ENCODE results near the gene DNAH9.
"Not testable (repeated sequence)": the region's sequence is repeated elsewhere in the genome, so short reads cannot be mapped to it uniquely, and the experiment has no call there.

Gene DNAH9

DNA sequence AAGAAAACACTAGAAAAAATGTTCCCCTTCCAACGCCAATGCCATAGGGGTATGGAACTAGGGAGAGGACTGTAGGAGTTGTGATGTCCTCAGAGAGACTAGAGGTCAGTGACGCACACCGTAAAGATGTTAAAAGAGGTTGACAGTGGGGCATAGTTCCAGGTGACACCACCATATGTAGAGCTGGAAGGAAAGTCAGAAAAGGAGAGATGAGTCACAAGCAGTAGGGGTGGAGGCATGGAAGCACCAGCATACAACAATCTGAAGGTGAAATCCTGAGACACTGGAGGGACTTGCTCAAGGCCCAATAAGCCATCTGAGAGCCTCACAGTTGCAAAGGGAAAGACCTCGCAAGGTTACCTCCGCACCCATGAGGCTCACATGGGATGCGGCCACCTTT, 323.0 kb downstream of the DNAH9 start:
- no peak for DNase-seq (ENCODE audit: low read depth in 2 of 2)

DNA sequence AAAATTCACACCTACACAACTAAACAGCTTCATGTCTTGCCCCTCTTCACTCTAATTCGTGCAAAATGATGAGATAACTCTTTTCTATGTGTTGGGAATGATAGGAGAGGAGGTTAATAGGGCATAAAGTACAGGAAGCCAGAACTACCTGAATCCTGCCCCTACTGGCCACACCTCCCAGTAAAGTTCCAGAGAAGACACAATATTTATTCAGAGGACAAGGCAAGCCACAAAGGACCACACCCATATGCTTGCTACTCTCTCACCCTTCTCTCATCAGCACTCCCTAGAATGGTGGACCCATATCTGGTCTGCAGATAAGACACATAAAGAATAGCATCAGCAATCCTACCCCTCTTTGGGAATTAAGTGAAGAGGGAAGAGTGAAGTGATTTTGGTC, 324.4 kb downstream of the DNAH9 start:
- no peak for DNase-seq (ENCODE audit: low read depth in 2 of 2)

DNA sequence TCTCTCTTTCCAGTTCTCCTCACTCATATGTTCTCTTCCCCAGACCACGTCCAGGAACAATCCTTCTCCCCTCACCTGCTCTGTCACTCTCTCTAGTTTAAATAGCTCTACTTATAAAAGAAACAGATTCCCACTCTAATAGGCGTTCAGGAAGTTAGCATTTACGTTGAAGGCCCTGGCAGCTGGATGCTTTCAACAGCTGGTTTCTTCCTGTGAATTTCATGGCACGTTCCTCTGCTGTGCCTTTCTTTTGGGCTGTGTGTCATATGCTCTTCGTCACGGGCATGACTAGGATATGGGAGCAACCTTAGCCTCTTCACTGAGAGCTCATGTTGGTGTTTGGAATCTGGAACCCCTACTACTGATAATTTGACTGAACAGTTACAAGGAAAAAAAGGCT, 325.8 kb downstream of the DNAH9 start:
- no peak for DNase-seq (ENCODE audit: low read depth in 2 of 2)

GRCh38 chr17:11925262-11926021, 327.2 kb downstream of the DNAH9 start:
- DNase-seq (ENCODE audit: low read depth in 2 of 2) = no peak

GRCh38 chr17:11928436-11928835, 330.2 kb downstream of the DNAH9 start:
- no peak for DNase-seq (ENCODE audit: low read depth in 2 of 2)

DNA sequence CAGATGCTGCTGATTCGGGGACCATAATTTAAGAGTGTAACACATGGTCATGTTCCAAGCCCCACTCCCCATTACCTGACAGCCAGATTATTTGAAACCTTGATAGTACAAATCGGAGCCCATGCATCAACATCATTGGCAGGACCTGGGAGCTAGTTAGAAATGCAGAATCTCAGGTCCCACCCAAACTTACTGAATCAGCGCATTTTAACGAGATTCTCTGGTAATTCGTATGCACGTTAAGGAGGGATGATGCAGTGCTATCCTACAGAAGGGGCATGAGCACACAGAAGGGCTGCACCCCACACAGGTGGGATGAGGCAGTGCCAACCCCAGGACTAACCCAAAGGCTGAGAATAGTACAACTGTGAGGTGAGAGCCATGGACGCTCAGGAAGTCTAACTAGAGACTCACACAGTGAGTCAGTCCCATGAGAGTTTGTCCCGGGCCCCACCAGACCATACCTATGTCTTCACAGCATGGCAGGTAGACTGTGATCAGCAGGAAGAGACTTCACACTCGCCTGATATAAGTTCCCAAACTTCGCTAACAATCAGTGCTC, 334.1 kb downstream of the DNAH9 start:
- DNase-seq (ENCODE audit: low read depth in 2 of 2) = no peak

DNA sequence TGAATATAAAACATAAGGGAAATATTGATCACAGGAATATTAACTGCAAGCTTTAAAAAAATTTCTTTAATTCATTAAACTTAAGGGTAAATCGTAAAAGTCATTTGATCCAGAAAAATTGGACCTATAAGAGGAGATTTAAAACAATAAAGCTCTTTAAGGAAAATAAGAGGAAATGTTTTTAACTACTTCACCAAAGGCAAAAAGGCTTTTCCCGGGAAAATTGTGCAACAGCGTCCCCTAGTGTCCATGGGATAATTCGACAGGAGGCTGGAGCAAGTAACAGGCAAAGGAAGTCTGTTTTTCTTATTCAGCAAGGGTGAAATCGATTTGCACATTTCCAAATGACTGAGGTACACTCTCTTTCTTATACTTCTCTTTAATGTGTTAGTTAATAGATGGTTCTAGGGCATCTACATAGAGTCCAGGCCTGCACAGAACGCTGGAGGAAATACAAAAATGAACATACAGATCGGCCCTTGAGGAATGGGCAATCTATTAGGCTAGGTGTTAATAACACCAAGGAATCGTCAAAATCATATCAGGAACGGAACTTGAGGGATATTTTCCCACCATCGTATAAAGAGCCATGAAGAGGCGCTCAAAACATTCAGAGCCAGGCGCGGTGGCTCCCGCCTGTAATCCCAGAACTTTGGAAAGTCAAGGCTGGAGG, 337.6 kb downstream of the DNAH9 start:
- peak in 1 of 2 donors; percentile 12 for DNase-seq (ENCODE audit: low read depth in 2 of 2)

DNA sequence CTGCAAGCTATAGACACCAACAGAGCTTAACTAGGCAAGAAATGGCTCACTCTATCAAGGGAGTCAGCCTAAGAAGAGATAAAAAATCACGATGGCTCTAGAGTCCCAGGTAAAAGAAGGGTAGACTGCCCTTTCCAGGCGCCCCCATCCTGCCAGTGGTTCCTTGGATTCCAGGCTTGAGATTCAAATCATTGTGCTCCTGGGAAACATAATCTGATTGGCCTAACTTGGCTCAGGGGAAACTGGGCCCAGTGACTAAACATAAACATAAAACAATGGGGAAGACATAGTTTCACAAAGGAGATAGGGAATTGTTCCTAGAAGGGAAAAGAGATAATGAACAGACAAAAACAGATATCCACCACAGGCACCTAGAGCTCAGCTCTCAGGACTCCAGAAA, 342.6 kb downstream of the DNAH9 start:
- DNase-seq (ENCODE audit: low read depth in 2 of 2) = no peak

- DNase-seq (ENCODE audit: low read depth in 2 of 2) = not testable (repeated sequence)
Measured at GRCh38 chr17:11943086-11943485, 344.8 kb downstream of the DNAH9 start.

GRCh38 chr17:11943759-11944347, 345.6 kb downstream of the DNAH9 start:
- no peak for DNase-seq (ENCODE audit: low read depth in 2 of 2)

DNA sequence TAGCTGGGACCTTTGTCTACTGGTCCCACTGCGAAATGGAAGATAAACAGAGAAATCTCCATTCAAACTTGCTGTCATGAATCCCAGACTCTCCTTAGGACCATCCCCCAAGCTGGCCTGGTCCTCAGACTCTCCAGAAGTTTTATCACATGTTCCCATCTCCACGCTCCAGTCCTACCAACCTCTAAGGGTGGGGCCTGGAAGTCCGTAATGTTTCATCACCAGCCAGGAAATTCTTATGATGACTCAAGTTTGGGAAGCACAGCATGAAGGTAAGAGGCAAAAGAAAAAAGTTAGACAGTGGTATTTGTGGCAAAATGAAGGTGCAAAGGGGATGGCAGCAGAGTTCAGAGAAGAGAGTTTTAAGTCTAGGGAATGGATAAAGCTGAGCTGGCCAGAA, 346.3 kb downstream of the DNAH9 start:
- DNase-seq (ENCODE audit: low read depth in 2 of 2) = no peak

DNA sequence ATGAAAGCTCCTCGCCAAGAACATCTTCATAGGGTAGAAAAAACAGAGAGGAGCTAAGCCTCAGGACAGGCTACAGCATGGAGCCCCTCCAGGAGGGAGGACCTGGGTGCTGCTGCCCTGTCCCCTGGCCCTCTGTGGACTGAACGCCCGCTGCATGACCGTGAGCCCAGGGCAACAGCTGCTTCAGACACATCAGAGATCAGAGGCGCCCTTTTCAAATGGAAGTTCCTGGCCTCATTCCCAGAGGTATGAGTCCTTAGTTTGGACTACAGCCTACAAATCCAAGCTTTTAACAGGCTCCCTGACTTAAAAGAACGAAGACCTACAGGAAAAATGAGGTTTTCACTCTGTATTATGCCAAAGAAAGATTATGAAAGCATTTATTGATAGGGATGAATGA, 350.5 kb downstream of the DNAH9 start:
- DNase-seq (ENCODE audit: low read depth in 2 of 2) = no peak

DNA sequence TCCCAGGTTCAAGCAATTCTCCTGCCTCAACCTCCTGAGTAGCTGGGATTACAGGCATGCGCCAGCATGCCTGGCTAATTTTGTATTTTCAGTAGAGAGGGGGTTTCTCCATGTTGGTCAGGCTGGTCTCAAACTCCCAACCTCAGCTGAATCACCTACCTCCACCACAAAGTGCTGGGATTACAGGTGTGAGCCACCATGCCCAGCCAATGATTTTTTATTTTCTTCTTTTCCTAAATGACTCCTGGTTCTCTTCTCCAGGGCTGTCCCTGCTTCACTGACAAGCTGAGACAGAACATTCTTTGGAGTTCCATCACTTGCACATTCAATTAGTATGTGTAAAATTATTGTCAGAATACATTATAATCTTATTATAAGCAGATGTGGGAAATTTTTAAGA, 351.3 kb downstream of the DNAH9 start:
- DNase-seq (ENCODE audit: low read depth in 2 of 2) = not testable (repeated sequence)

DNA sequence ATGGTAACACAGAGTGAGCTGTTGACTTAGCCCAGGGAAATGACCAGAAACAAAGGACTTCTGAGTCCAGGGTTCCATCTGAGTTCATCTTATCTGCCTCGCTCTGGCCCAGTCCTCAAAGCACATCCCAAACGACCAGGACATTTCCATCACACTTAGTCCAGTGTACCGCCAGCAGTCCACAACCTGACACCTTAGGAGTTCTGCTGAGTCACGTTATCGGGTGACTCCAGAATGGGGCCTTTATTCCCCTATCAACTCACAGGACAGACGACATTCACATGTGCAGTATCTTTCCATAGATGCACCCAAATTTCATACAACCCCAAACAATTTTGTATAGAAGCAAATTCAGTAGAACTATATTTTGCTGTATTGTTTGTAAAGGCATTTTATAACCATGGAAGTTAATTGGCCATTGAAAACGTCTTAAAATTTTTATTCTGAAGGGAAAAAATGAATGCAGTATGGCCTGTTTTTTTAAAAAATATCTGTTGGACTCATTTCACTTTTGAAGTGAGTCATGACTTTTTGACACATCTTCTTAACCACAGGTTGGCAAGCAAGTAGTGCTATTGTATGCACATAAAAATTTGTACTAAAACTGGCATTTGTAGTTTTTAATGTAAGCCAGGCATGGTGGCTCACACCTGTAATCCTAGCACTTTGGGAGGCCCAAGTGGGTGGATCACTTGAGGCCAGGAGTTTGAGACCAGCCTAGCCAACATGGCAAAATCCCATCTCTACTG, 352.7 kb downstream of the DNAH9 start:
- no peak for DNase-seq (ENCODE audit: low read depth in 2 of 2)

DNA sequence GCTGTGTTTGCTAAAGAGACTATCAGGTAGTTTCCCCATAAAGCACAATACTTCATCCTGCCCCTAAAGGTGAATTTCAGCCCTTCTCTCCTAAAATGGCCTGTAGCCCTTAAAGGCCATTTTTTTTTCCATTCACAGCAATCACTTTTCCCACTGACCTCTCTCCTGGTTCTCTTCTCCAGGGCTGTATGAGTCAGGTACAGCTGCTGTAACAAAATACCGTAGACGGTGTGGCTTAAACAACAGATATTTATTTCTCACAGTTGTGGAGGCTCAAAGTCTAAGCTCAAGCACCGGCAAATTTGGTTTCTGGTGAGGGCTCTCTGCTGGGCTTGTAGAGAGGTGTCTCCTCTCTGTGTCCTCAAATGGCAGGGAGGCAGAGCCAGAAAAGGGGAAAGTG, 354.3 kb downstream of the DNAH9 start:
- DNase-seq (ENCODE audit: low read depth in 2 of 2) = no peak

- DNase-seq (ENCODE audit: low read depth in 2 of 2) = no peak
Measured at GRCh38 chr17:11953924-11954323, 355.7 kb downstream of the DNAH9 start.

DNA sequence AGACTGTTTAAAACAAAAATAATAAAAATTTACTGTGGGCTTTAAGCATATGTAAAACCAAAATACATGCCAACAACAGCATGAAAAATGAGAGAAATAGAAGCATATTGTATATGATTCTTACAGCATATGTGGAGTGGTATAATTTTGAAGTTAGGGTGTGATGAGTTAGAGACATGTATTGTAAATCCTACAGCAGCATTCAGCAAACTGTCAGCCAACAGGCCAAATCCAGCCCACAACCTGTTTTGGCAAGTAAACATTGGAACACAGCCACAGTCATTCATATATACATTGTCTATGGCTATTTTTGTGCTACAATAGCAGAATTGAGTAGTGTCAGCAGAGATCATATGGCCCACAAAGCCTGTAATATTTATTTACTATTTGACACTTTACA, 356.7 kb downstream of the DNAH9 start:
- no peak for DNase-seq (ENCODE audit: low read depth in 2 of 2)

- no peak for DNase-seq (ENCODE audit: low read depth in 2 of 2)
Measured at GRCh38 chr17:11969565-11969964, 371.3 kb downstream of the DNAH9 start.

GRCh38 chr17:11972741-11973140, 374.5 kb downstream of the DNAH9 start:
- DNase-seq (ENCODE audit: low read depth in 2 of 2) = not testable (repeated sequence)

DNA sequence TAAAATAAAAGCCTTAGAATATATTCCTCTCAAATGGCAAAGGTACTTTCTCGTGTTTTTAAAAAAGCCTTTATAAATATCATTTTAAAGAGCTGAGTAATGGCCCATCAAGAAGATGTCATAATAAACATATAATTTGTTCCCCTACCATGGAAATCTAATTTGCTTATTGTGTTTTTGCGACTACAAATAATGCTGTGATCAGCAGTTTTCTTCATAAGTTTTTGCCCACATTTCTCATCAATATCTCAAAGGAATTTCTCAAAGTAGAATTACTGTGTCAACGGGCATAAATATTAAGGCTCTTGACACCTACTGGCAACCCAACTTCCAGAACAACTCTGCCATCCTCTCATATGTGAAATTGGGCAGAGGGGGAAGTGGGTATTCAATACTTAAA, 381.5 kb downstream of the DNAH9 start:
- no peak for DNase-seq (ENCODE audit: low read depth in 2 of 2)

GRCh38 chr17:11980813-11981212, 382.5 kb downstream of the DNAH9 start:
- no peak for DNase-seq (ENCODE audit: low read depth in 2 of 2)

DNA sequence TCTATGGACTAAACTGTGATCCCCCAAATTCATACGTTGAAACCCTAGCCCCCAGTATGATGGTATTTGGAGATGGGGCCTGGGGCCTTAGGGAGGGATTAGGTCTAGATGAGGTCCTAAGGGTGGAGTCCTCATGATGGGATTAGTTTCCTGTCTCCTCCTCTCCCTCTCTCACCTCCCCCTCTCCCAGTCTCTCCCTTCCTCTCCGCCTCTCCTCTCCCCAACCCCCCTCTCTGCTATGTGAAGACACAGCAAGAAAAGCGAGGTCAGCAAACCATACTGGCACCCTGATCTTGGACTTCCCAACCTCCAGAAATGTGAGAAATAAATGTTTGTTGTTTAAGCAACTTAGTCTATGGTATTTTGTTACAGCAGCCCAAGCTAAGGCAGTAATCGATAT, 383.6 kb downstream of the DNAH9 start:
- DNase-seq (ENCODE audit: low read depth in 2 of 2) = no peak
